HCT116 (cell line): ENCODE data around the gene MRLN. TPM values are rescaled to one million over a fixed set of nuclear protein-coding genes. Genes with fewer than 3 reads are reported as not detected.

Source experiments
- ATAC-seq: fragments of 200-7000 bp; cut with Tn5 transposase; 2 replicates; pipeline ENCODE4 v1.9.1; 2020; ENCODE audit warnings: mild to moderate bottlenecking, moderate library complexity
- BruUV-seq: library from RNA; stranded (reverse); fragments of 400-500 nt; replicated peaks from 2 replicates; lab custom pipeline; 2021; lab: Mats Ljungman, UMichigan
- CTCF ChIA-PET: fragments of 300-600 bp; sonication (Branson Sonifier 250); formaldehyde crosslinking; loops from one replicate; lab custom pipeline; 2021; ENCODE audit warnings: antibody characterized with exemption; lab: Charles Lee
- POLR2A ChIA-PET: fragments of 300-600, 350-600 bp; sonication (Branson Sonifier 250); formaldehyde crosslinking; loops from one replicate; lab custom pipeline; 2021; ENCODE audit warnings: antibody characterized with exemption; lab: Charles Lee
- RAD21 ChIA-PET, 2 experiments: fragments of 300-600 bp; sonication (Branson Sonifier 250); formaldehyde crosslinking; loops; one replicate each; lab custom pipeline; 2023; ENCODE audit warnings: low total read pairs in 2 of 2; ENCODE audit not compliant: uncharacterized antibody in 2 of 2, unreplicated experiment in 2 of 2, low non-redundant PET in 1 of 2; lab: Charles Lee
- DNase-seq: peaks from one replicate; pipeline ENCODE4 v3.0.0-alpha.2; 2010; ENCODE audit warnings: low read depth, low spot score
- H2AFZ ChIP-seq: fragments of 200-600 bp; shearing (Covaris generic), sonication (generic); 2 replicates; pipeline ENCODE4 v1.6.1; 2017; ENCODE audit warnings: low read depth, mixed run types, mixed read lengths, antibody characterized with exemption, low read length; ENCODE audit not compliant: poor library complexity, severe bottlenecking
- H3K27ac ChIP-seq: 2 replicates; pipeline ENCODE4 v1.5.1; 2012; ENCODE audit warnings: low read depth, low read length
- H3K27me3 ChIP-seq: fragments of 200-600 bp; sonication (generic); 2 replicates; pipeline ENCODE4 v1.6.1; 2016; ENCODE audit warnings: mixed run types, low read length, mixed read lengths; ENCODE audit not compliant: insufficient read depth
- H3K36me3 ChIP-seq, 2 experiments: fragments of 200-500 bp in 1 of 2; fragments of 200-600 bp in 1 of 2; sonication (Bioruptor generic) in 1 of 2; sonication (generic) in 1 of 2; 2 replicates each; pipeline versions ENCODE4 v1.5.1 to v1.6.1; 2014 to 2016; ENCODE audit warnings: low read length in 2 of 2, inconsistent platforms in 1 of 2, mixed read lengths in 1 of 2, mixed run types in 1 of 2; ENCODE audit not compliant: insufficient read depth in 2 of 2, control insufficient read depth in 1 of 2
- H3K4me1 ChIP-seq, 2 experiments: fragments of 200-600 bp in 1 of 2; sonication (generic) in 1 of 2; 2 replicates each; pipeline versions ENCODE4 v1.5.1 to v1.6.1; 2012 to 2017; ENCODE audit warnings: low read length in 2 of 2, inconsistent platforms in 1 of 2, mild to moderate bottlenecking in 1 of 2, mixed read lengths in 1 of 2, mixed run types in 1 of 2, moderate library complexity in 1 of 2; ENCODE audit not compliant: insufficient read depth in 2 of 2, control insufficient read depth in 1 of 2
- H3K4me2 ChIP-seq: fragments of 200-600 bp; sonication (generic); 2 replicates; pipeline ENCODE4 v1.6.1; 2017; ENCODE audit warnings: mixed run types, low read length, mixed read lengths
- H3K4me3 ChIP-seq, 2 experiments: fragments of 200-600 bp in 1 of 2; sonication (generic) in 1 of 2; replicated peaks in 1 of 2; 2 replicates each; pipeline ENCODE4 v1.5.1; 2011 to 2016; ENCODE audit warnings: low read length in 2 of 2, control low read depth in 1 of 2, low read depth in 1 of 2, mild to moderate bottlenecking in 1 of 2, mixed read lengths in 1 of 2, mixed run types in 1 of 2
- H3K79me2 ChIP-seq: fragments of 200-600 bp; sonication (generic); 2 replicates; pipeline ENCODE4 v1.6.1; 2017; ENCODE audit warnings: mild to moderate bottlenecking, mixed run types, low read length, moderate library complexity, mixed read lengths; ENCODE audit not compliant: insufficient read depth
- H3K9ac ChIP-seq: fragments of 200-600 bp; sonication (generic); 2 replicates; pipeline ENCODE4 v1.6.1; 2016; ENCODE audit warnings: low read length, mixed read lengths
- H3K9me2 ChIP-seq: fragments of 200-600 bp; sonication (generic), shearing (Covaris generic); 2 replicates; pipeline ENCODE4 v1.6.1; 2017; ENCODE audit warnings: mixed run types, mild to moderate bottlenecking, moderate library complexity; ENCODE audit not compliant: insufficient read depth
- H3K9me3 ChIP-seq, 2 experiments: fragments of 200-500 bp in 1 of 2; fragments of 200-600 bp in 1 of 2; sonication (Bioruptor generic) in 1 of 2; sonication (generic) in 1 of 2; 2 replicates each; pipeline ENCODE4 v1.6.1; 2014 to 2017; ENCODE audit warnings: low read length in 2 of 2, mixed read lengths in 2 of 2, inconsistent platforms in 1 of 2, low read depth in 1 of 2, mild to moderate bottlenecking in 1 of 2, mixed run types in 1 of 2, moderate library complexity in 1 of 2; ENCODE audit not compliant: control insufficient read depth in 1 of 2, insufficient read depth in 1 of 2
- H4K20me1 ChIP-seq: fragments of 200-600 bp; sonication (generic), shearing (Covaris generic); 2 replicates; pipeline ENCODE4 v1.6.1; 2017; ENCODE audit warnings: mixed run types, mild to moderate bottlenecking, moderate library complexity; ENCODE audit not compliant: insufficient read depth
- ATF3 ChIP-seq: IDR thresholded peaks from 2 replicates; pipeline ENCODE4 v1.6.1; 2012
- CBX3 ChIP-seq: IDR thresholded peaks from 2 replicates; pipeline ENCODE4 v1.6.1; 2012; ENCODE audit warnings: low read depth
- CEBPB ChIP-seq: IDR thresholded peaks from 2 replicates; pipeline ENCODE4 v1.6.1; 2012; ENCODE audit warnings: low read depth
- EGR1 ChIP-seq: IDR thresholded peaks from 2 replicates; pipeline ENCODE4 v1.6.1; 2012; ENCODE audit warnings: low read depth
- EZH2 ChIP-seq: fragments of 200-600 bp; sonication (generic); IDR thresholded peaks from 2 replicates; pipeline ENCODE4 v1.6.1; 2017; ENCODE audit warnings: antibody characterized with exemption, mixed run types
- EZH2phosphoT487 ChIP-seq: fragments of 200-600 bp; IDR thresholded peaks from 2 replicates; pipeline ENCODE4 v1.6.1; 2018; ENCODE audit warnings: antibody characterized with exemption, borderline replicate concordance
- FOSL1 ChIP-seq: IDR thresholded peaks from 2 replicates; pipeline ENCODE4 v1.6.1; 2012; ENCODE audit warnings: low read depth
- JUND ChIP-seq: IDR thresholded peaks from 2 replicates; pipeline ENCODE4 v1.6.1; 2012
- MAX ChIP-seq: IDR thresholded peaks from 2 replicates; pipeline ENCODE4 v1.6.1; 2012
- RAD21 ChIP-seq: IDR thresholded peaks from 2 replicates; pipeline ENCODE4 v1.6.1; 2012; ENCODE audit warnings: low read depth, mild to moderate bottlenecking
- REST ChIP-seq: IDR thresholded peaks from 2 replicates; pipeline ENCODE4 v1.6.1; 2012; ENCODE audit warnings: low read depth
- SP1 ChIP-seq: IDR thresholded peaks from 2 replicates; pipeline ENCODE4 v1.6.1; 2012; ENCODE audit warnings: low read depth
- TCF7L2 ChIP-seq: IDR thresholded peaks from 2 replicates; pipeline ENCODE4 v1.7.0; 2011; ENCODE audit warnings: borderline replicate concordance, inconsistent platforms; ENCODE audit not compliant: insufficient read depth, insufficient read length; ENCODE audit errors: extremely low read depth
- ZBTB33 ChIP-seq: IDR thresholded peaks from 2 replicates; pipeline ENCODE4 v1.6.1; 2011; ENCODE audit warnings: mild to moderate bottlenecking, low read length, moderate library complexity; ENCODE audit not compliant: insufficient replicate concordance; ENCODE audit errors: extremely low read depth
- ZFX ChIP-seq: fragments of 450-650 bp; IDR thresholded peaks from 2 replicates; pipeline ENCODE4 v1.6.1; 2017
- intact Hi-C: fragments of 100-400 bp; cut with micrococcal nuclease; formaldehyde crosslinking; loops from 2 replicates; pipeline ENCODE4 v1.10.0; 2022
- total RNA-seq: library from RNA; stranded (reverse); gene quantifications from one replicate; pipeline ENCODE4 v1.2.1, GENCODE V29; 2021; ENCODE audit not compliant: unreplicated experiment

MRLN gene
- total RNA-seq, 1 experiment from 2014 or later = not detected

GRCh38 chr10:59718257-59718656 lies 35.0 kb downstream of the MRLN start:
- Histone ChIP-seq H3K9me2 (no peaks in the 10 kb centered on the region), H3K4me3 (no peak overlapping the region), H3K36me3 (no peaks in the 10 kb centered on the region), H2AFZ (no peak overlapping the region), H3K4me1 (no peaks in the 10 kb centered on the region), H3K9me3 (no peaks in the 10 kb centered on the region), H3K4me2 (no peak overlapping the region), H3K27ac (no peak overlapping the region), H4K20me1 (no peaks in the 10 kb centered on the region), H3K9ac (no peak overlapping the region), H3K27me3 (no peaks in the 10 kb centered on the region), H3K79me2 (no peaks in the 10 kb centered on the region)
- BruUV-seq = no TSS peak
- intact Hi-C loops = no loop called here
- DNase-seq (no peak), ATAC-seq (no peak)
- RAD21 ChIA-PET = no interaction called here
- CTCF ChIA-PET = no interaction called here
- TF ChIP-seq JUND (no peak), FOSL1 (no peak), ATF3 (no peak), MAX (no peak), EZH2phosphoT487 (no peak), CBX3 (no peak), ZFX (no peak), SP1 (no peak), EZH2 (no peak), REST (no peak), RAD21 (no peak), ZBTB33 (no peak), CEBPB (no peak), EGR1 (no peak), TCF7L2 (no peak)
- POLR2A ChIA-PET = no interaction called here
